Activated T-helper 1 cell treated with anti-CD3 and anti-CD28 coated beads, Interleukin-2, amount 50 U/mL, for 16 hours (primary cell): ENCODE results near the gene ITGA6.

ENCODE experiments used
- DNase-seq, 2 donors: peaks; one replicate each; pipeline ENCODE4 v3.0.0-alpha.2; 2020; ENCODE audit warnings: low read depth in 1 of 2, low spot score in 1 of 2

Gene ITGA6

DNA sequence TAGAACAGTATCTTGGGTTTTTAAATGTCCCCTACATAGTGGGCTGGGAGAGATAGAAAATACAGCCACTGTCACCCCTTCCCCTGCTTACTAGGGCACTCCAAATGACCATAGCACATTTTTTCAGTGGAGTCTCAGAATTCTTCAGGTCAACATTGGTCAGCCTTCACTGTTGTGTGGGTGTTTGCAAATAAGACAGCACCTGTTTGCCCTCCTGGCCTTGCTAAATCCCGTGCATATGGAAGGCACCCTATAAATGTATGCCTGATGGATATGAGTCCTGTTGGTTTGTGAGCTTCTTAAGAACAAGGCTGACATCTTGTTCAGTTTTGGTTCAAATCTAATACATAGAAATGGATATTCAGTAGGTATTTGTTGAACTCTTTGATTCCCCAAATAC lies 12.5 kb downstream of the ITGA6 start:
- no peak for DNase-seq

DNA sequence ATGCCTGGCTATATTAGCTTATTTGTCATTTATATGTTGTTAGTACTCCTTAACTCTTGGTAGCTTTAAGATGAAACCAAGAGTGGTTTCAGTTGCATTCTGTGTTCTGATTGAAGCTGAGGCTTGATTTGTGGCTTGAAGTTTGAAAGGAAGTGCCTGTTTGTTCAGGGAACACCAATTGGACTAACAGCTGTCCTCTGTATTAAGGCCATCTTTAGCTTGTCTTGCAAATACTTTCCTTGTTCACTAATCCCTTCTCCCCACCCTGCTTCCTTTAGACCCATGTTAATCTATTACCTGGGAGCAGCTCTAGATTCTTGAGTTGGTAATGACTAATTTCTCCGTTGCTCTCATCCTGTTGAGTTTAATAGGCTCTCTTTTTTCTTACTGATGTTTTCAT lies 13.4 kb downstream of the ITGA6 start:
- DNase-seq, result no peak

DNA sequence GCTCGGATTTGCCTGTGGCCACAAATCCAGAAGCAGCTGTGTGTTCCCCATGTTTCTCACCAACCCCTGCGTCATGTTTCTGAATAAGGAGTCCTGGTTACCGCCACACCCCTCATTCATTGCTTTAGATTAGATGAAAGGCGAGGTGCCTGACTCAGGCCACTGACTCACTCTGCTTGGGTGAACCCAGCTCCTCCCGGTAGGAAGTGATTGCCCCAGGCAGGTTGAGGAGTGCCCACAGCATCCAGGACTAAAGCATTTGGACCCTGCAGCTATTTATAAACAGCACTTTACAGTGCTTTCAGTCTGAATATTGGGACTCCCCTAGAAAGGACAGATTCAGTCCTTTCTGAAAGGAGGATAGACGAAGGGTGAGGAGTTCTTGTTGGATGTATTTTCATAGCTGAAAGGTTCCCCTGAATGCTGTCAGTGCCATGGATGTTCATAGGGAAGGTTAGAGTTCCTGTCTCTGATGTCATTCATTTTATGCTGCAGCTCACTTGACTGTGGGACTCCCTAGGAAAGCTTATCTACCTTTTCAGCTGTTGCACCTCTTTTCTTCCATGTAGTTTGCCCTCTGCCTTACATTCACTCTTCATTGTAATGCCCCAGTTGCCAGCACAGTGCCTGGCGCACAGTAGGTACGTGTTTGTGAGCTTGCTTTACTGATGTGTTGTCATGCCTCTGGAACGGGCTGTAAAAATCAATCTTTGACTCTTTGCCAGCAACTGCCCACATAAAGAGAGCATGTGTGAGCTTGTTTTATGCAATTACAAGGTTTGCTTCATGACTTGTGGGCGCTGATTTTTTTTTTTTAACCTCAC lies 14.9 kb downstream of the ITGA6 start:
- peak in 1 of 2 donors; percentile 19 for DNase-seq

DNA sequence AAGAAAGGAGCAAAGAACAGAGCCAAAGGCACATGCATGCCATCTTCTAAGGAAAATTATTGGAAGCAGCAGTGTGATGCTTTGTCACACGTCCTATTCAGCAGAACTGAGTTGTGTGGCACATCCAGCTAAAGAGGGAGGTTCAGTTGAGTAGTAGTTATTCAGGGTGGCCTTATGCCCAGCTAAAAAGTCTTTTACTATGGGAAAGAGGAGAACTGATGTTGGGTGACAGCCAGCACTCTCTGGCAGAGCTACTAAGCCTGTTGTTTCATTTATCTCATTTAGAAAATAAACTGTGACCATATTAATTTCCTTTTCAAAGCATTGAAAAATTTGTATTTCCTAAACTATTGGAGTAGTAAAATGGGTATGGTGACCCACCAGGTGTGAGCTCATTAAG lies 18.5 kb downstream of the ITGA6 start:
- DNase-seq, result no peak

DNA sequence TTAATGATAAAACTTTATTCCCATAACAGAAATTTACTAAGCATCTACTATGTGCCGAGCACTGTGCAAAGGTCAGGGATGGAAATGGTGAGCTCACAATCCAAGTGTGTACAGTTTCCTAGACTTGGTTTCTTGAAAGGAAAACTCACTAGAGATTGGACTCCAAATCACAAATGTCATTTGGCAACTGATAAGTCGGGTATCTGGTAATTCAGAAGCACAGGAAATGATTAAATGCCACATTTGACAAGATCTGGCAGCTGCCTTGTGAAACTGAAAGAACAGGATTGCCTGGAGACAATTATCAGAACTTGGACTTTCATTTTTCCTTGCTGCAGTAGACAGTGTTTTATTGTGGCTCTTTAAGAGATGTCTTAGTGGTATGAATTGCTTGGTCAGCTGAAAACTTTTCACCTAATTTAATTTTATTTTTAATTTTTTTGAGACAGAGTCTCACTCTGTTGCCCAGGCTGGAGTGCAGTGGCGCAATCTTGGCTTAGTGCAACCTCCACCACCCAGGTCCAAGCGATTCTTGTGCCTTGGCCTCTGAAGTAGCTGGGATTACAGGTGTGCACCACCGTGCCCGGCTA lies 19.2 kb downstream of the ITGA6 start:
- DNase-seq, result no peak

DNA sequence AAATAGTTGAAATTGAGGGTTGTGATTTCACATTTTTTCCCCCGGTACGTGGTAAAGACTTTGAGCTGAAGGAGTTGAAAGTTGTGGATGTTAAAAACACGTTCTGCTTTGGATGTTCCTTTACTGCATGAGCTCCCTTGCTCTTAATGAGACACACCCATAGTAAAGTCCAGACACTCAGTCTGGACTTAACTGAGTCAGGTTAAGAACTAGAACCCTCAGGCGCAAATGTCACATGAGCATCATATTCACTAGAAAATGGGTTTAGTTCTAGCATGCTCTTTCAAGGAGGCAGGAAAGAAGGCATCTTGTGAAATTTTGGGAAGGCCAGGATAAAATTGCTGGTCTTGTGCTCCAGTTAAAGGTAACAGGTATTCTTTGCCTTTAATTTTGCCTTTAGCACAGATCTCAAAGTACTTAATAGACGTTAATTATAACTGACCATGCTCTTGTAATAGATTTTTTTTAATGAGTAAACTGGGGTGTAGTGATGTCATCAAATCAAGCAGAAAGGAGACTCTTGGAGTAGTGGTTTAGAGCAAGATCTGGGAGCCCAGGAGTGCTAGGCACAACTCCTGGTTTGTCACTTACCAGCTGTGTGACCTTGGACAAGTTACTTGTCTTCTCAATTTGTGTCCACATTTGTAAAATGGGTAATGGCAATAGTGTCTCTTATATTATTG lies 20.6 kb downstream of the ITGA6 start:
- DNase-seq, result no peak

DNA sequence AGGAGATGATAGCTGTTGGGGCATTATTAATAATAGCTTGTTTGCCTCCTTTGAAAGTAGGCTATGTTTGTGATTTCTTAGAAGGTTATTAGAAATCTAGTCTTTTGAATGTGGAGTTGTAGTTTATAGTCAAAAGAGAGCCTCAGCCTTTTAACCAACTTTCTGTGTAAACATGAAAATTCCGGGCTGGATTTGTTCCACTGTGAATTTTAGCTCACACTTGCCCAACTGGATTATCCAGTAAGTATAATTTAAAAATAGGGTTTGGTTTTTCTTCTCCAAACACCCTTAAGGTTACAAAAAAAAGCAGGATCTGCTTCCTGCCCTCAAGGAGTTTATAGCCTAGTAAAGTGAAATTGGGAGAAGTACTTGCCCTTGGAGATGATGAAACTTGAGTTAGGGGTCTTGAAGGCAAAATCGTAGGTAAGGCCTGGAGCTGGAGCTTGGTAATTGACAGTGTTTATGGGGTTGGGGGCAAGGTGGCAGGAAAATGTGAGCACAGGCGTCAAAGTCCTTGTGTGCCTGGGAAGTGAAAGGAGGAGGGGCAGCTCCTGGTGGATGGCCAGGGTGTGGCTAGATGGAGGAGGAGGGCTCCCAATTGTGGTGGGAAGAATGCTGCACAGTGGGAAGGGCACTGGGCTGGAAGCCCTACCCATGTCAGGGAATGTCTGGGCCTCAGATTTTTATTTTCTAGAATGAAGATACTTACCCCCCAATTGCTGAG lies 21.3 kb downstream of the ITGA6 start:
- no peak for DNase-seq

DNA sequence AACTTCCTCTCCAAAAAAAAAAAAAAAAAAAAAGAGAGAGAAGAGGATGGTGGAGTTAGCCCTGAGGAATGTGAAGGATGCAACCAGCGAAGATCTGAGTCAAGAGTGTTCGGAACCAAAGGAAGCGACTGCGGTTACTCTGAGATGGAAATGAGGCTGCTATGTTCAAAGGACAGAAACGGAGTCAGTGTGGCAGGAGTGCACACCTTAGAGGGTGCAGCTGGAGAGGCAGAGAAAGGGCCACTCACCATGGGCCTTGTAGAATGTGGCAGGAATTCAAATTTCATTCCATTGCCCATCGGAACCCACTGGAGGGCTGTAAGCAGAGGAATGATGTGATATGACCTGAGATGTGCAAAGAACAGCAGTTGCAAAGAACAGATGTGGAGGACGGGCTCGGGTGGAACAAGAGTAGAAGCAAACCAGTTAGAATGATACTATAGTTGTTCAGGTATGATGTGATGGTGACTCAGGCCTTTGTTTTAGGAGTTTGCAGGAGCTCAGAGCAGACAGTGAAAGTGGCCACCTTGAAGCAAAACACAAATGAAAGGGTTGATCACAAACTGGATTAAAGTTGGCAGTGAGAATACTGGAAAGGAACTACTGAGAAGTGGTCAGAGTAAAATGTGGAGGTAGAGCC lies 22.6 kb downstream of the ITGA6 start:
- no peak for DNase-seq

DNA sequence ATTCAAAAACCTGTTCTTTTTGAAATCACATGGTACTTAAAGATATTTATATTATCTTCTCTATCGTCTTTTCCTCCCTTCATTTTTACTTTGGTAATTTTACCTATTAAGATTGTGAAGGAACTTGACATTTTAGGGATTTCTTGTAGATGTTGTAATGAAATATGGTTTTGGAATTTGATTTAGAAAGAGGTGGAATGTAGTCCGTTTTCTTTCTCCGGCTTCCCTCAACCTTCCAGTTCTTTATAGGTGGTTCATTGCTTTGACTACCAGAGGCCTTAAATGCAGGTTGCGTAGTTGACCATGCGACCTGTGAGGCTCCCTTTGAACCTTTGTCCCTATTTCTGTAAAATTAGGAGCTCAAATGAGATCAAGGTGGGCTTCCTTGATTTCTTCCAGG lies 24.5 kb downstream of the ITGA6 start:
- no peak for DNase-seq

DNA sequence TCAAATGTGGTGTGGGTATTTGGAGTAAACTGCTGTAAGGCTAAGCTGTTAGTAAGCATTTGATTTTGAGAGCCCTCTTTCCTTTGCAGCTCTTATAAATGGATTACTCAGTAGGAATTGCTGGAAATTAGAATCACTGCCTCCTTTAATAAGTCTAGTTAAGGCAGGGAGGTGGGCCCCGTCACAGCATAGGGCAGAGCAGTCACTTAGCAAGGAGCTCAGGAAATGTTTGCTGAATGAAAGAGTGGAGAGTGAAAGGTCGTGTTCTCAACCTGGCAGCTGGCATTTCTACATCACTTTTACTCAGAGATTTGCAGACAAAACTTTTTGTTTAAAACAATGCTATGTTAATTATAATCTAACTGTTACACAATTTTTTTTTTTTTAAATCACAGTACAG lies 25.5 kb downstream of the ITGA6 start:
- no peak for DNase-seq

DNA sequence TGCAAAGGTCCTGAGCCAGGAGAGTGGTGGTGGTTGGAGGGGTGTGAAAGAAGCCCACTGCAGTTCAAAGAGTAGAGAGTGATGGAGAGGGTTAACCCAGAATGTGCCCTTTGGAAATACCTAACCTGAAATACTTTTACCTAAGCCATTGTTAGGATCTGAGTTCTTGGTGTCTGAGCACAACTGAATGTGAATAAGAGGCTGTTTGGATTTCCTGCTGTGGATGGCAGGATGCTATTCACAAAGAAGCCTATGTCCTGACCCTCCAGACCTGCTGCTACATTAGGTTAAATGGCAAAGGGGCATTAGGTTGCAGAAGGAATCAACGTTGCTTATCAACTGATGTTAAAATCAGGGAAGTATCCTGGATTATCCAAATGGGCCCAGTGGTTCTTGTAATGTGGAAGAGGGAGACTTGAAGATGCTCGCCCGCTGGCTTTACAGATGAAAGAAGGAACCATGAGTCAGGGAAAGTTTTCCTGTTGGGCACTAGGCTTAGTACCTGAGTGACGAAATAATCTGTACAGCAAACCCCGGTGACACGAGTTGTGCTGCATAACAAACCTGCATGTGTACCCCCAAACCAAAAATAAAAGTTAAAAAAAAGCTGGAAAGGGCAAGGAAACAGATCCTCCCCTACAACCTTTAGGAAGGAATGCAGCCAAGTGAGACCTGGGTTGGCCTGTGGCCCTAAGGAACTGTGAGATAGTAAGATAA lies 27.2 kb downstream of the ITGA6 start:
- DNase-seq, result no peak

DNA sequence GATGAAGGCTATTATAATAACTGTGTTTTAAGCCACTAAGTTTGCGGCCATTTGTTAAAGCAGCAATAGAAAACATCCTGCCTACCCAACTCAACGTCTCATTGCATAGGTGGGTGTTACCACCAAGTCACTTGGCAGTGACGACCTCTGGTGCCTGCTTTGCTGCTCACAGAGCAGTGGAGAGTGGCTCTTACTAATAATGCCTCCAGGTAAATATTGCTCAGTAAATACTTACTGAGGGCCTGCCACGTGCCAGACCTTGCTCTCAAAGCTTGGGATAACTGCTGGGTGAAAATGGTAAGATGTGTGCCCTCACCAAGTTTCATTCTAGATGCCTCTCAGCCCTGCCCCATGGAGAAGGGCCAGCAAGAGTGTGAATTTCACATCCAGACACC lies 27.7 kb downstream of the ITGA6 start:
- no peak for DNase-seq

DNA sequence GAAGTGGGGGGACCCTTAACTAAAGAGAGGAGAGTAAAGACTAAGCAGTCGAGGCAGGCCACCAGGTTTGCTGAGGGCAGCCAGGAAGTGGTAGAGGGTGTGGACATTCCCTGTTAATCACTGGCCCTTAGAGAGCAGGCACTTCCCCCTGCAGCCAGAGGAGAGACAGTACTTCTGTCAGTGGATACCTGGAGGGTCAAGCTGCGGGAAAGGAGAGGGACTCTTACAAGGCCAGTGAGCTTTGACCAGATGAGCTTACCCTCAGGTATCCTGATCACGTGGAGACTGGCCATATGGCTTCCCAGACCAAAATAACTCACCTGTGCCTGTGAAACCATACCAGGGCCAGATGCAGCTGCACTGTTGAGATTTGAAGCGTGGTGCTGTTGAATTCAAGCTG lies 28.6 kb downstream of the ITGA6 start:
- no peak for DNase-seq

DNA sequence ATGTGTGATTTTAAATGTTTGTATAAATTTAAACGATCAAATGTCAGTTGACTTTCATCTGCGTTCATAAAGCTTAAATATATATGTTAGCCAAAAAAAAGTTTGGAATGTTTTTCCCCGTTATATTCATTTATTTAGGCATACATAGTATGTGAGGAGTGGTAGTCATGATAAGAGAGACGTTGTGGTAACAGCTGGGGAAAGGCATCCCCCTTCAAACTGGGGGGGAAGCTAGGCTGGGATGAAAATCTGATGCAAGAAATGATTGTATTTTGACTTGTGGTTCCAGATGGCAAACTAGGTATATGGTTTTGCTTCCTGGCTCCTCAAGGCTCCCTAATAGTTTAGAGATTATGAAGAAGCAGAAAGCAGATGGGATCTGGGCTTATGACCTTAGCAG lies 30.1 kb downstream of the ITGA6 start:
- DNase-seq, result no peak

DNA sequence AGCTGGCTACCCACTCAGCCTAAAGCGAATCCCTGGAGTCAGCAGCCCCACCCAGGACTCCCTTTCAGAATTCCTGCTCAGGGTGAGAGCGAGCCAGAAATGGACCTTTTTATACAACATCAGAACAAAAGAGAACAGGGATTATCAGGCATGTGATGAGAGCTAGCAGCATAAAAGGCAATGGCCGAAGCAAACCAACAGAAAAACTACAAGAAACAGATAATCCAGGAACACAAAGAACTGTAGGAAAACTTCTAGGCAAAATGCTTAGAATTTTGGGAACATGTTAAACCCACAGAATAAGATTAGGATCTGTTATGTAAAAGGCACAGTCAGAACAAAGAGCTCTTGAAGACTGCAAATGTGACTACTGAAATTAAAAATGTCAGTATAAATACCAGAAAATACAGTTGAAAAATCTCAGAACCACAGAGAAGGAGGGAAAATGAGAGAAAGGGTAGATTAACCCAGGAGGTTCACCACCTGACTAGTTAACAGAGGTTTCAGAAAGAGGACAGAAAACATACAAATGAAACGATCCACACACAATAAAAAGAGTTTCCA lies 31.3 kb downstream of the ITGA6 start:
- no peak for DNase-seq

DNA sequence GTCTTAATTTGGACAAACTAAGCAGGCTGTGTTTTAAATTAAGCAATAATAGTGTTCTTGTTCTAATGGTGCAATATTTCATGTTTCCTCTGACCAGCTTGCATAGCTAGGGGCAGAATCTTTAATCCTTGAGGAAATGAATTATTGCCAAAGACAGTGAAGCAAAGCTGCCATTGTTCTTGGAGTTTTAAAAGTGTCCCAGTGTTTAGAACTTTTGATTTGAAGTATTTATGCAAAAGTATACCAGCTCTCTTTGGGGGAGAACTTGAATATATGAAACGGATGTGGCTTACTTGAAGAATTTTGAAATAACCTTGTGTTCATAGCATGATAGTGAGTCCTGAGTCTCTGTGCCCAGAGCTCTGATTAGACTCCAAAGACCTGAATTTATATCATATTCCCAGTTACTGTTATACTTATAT lies 33.4 kb downstream of the ITGA6 start:
- DNase-seq, result no peak

DNA sequence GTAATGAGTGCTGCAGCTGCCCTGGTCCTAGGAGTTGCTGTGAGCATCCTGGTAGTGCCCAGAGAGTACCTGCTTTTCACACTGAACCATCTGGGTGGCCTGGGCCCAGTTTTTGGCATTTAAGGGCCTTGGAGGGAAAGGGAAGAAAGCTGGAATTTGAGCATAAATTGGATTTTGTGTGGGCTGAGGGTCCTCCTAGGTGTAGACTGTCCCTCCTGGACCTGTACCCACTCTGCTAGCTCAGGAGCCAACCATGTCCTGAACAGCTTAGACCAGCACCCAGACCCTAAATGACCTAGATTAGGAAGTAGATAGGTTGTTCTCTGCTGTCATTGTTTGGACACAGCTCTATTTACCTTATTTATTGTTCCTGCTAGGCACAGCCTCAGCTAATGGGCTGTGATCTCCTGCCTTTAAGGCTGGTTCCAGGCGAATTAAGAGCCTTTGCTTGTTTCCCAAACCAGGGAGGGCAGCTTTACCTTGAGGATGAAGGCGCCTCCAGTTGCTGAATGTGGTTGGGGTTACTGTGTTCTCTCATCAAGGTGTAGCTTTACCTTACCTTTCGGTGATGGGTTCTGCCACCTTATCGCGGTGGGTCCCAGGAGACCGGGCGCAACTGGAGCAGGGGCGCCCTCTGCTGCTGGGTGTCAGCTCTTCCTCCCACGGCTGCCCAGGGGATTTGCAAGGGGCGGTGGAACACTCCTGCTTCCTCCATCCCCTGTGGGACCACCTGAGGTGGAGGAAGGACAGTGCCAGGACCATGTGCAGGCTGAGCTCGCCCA lies 34.4 kb downstream of the ITGA6 start:
- peak; percentile 51 to 67 for DNase-seq

DNA sequence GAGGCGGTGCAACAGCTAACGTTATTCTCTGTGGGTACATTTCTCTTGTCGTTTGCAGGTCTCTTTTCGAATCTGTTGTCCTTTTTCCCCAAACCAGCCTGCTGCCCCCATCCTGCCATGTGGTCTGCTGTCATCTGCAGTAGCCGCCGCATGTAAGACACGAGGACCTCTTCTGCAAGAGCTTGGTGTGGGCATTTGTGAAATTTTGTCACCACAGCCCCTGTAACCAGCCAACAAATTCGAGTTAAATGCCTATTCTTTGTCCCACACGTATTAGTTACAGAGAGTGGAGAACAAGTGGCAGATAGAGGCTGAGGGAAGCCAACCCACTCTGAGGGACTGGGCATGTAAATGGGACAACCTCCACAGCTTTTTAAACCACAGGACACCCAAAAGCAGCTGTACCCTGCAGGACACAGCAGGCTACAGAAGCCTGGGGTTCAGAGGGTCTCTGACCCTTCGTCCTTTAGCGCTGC lies 35.0 kb downstream of the ITGA6 start:
- no peak for DNase-seq

DNA sequence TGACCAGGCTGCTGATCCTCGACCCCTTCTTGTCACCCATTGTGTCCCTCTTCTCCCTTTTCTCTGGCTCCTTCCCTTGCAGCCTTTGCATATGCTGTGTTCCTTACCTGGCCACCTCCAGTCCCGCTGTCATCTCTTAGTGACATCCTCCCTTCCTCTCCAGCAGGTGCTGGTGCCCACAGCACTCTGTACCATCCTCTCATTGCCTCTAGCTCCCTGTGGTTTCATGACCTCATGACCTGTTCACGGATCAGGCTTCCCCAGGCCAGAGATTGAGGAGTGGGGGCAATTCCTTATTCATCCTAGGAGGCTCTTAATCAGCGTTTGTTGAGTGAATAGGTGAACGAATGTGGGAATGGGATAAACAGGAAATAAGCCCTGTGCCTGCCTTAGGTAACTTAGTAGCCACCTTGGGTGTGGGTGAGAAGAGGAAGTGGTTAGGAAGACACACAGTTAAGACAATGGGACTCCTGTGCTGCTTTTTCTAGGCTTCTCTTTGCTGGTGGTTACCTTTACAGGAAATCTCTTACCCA lies 35.5 kb downstream of the ITGA6 start:
- DNase-seq, result peak in 1 of 2 donors; percentile 11
